Activated CD4-positive, alpha-beta T cell treated with anti-CD3 and anti-CD28 coated beads, Interleukin-2, Interleukin-6, amounts not matched to agents 100 ng/mL and 50 ng/mL, durations not matched to agents 16 hours and 8 hours (primary cell): ENCODE measurements around the gene FTO.
"Not testable (repeated sequence)": the region's sequence is repeated elsewhere in the genome, so short reads cannot be mapped to it uniquely, and the experiment has no call there.

Source experiments
- DNase-seq: peaks from one replicate; pipeline ENCODE4 v3.0.0-alpha.2; 2020

Gene FTO

GRCh38 chr16:53703590-53704444, at the start of gene FTO, which contains the start of gene RPGRIP1L:
FTO (plus strand) TSS chr16:53704156.
RPGRIP1L (minus strand) TSS chr16:53703859; CDS start chr16:53700723, 3,136 bp downstream.
- peak; percentile 99 for DNase-seq

- no peak for DNase-seq
Observed at GRCh38 chr16:53654946-53655345, 49.0 kb upstream of the FTO start.

DNA sequence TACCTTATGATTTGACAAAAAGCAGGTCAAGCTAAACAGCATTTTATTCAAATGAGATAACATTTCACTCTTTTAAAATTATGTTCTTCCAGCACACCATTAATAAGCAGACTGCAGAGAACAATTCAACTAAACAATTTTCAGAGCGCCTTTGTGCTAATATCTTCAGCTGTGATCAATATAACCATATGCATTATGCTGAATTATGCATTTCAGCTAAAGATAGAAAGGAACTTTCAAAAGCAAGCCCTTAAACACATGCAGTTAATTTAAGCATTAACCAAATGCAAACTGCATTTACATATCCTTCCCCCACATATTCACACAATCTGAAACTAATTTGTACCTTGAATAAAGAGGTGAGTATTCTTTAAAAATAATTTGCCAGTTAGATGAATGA, 41.9 kb upstream of the FTO start:
- no peak for DNase-seq

DNA sequence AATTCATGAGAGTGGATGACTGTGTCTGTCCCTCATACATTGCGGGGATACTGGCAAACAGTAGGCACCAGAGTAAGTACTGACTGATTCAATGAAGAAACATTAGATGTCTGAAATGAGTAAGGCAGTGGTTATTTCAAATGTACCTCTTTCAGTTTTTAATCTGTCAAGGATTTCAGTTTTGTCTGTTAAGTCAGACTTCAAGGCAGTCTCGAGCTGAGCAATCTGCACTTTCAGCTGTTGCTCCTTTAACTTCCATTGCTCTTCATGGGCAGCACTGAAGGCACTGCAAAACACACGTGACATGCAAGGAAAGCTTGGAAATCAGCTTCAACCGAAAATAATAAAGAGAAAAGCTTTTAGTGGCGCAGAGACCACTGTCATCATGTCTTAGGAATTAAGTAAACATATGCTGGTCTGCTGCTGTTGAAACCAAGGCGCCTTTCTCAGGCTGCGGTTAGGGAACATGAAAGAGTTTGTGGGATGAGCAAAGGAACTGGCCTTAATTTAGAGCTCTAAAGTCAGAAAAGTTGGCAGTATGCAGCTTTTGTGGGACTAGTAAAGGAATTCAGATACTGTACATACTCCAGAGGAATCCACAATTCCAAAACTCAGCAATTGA, 39.1 kb upstream of the FTO start:
- DNase-seq, result peak; percentile 78

DNA sequence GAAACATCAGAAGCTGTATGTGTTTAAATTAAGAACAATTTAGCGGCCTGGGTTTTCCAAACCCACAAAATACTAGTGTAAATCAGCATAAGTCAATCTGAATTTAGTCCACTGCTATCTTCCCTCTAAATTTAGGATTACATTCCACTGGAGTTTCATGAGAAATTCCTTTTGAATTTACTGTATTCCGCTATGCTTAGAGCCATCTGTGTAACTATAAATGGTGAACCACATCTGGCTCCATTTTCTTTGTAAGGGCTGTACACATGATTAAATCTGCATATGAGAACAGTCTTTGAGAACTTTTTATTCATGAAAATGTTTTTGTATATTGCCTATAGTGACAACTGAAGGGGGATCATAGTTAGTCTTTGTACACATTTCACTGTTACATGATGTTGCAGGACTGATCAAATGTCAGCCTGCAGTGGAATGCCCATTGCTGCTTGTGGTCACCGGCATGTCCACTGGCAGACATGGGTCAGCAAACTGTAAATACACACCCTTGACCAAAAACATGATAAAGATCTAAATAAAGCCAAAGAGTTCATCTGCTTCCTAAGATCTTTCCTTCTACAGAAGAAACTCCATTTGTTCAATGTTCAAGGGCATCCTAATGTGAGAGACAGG, 37.1 kb upstream of the FTO start:
- no peak for DNase-seq

GRCh38 chr16:53668869-53669268, 35.1 kb upstream of the FTO start:
- no peak for DNase-seq

GRCh38 chr16:53672461-53672860, 31.5 kb upstream of the FTO start:
- DNase-seq, result no peak

- no peak for DNase-seq
Observed at GRCh38 chr16:53673189-53673588, 30.8 kb upstream of the FTO start.

DNA sequence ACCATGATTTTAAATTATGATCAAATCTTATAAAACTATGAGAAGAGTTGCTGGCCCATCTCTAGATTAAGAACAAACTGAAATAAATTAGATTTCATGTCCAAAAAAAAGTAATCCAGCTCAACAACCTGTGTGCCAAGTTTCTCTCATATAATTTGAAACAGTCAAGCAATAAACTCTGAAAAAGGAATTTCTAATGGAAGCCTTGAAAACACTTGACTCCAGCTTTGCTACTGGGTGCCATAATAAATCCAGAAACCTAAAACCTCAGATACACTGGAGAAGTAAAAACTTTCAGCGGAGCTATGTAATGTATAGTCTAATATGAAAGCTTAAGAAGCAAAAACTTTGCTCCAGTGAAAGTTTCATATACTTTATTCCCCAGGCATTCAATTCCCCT, 25.8 kb upstream of the FTO start:
- no peak for DNase-seq

- no peak for DNase-seq
Observed at GRCh38 chr16:53678756-53679343, 25.1 kb upstream of the FTO start.

- DNase-seq, result no peak
Observed at GRCh38 chr16:53680756-53681155, 23.2 kb upstream of the FTO start.

GRCh38 chr16:53681354-53681753, 22.6 kb upstream of the FTO start:
- no peak for DNase-seq

DNA sequence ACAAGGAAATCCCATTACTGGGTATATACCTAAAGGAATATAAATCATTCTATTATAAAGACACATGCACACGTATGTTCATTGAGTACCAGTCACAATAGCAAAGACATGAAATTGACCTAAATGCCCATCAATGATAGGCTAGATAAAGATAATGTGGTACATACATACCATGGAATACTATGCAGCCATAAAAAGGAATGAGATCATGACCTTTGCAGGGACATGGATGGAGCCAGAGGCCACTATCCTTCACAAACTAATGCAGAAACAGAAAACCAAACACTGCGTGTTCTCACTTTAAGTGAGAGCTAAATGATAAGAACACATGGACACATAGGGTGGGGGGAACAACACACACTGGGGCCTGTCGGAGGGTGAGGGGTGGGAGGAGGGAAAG, 18.6 kb upstream of the FTO start:
- not testable (repeated sequence) for DNase-seq

- DNase-seq, result no peak
Observed at GRCh38 chr16:53686710-53687109, 17.2 kb upstream of the FTO start.

GRCh38 chr16:53689636-53690035, 14.3 kb upstream of the FTO start:
- DNase-seq, result no peak

- DNase-seq, result no peak
Observed at GRCh38 chr16:53690771-53691170, 13.2 kb upstream of the FTO start.

- no peak for DNase-seq
Observed at GRCh38 chr16:53692146-53692545, 11.8 kb upstream of the FTO start.

- DNase-seq, result no peak
Observed at GRCh38 chr16:53693320-53693719, 10.6 kb upstream of the FTO start.

DNA sequence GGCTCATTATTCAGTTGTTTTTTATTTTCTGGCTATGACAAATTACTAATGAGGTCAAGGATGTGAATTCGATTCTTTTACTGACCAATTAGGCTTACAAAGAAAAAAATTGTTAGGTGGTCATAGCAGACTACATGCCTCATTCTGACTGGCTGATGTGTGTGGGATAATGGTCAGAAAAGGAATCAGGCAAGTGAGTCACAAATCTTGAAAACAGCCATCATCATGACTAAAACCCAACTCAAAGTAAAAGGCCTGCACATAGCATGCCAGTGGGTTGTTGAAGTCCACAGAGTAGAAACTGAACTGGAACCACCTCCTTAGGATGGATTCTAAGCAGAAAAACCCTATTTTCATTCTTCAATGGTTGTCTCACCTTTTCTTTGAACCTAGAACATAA, 8.9 kb upstream of the FTO start:
- DNase-seq, result peak; percentile 9

DNA sequence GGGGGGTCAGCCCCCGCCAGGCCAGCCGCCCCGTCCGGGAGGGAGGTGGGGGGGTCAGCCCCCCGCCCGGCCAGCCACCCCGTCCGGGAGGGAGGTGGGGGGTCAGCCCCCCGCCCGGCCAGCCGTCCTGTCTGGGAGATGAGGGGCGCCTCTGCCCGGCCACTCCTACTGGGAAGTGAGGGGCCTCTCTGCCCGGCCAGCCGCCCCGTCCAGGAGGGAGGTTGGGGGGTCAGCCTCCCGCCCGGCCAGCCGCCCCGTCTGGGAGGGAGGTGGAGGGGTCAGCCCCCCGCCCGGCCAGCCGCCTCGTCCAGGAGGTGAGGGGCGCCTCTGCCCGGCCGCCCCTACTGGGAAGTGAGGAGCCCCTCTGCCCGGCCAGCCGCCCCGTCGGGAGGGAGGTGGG, 5.7 kb upstream of the FTO start:
- not testable (repeated sequence) for DNase-seq

DNA sequence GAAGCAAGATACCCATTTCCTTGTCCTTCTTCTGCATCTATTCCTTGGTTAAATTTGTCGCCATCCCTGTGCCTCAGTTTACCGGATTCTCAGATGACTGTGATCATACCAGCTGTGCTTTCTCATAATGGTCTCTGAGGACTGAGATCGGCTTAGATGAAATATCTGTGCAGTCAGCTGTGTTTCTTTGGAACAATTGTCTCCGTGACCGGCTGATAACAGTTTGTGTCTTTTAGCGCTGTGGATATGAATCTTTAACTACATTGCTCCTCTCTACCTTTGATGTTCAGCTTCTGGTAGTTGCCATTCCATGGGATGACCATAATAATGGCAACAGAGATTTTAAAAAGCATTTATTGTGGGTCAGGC, 473 bp downstream of the FTO start:
- DNase-seq, result no peak

- no peak for DNase-seq
Observed at GRCh38 chr16:53707671-53708070, 3.7 kb downstream of the FTO start.

DNA sequence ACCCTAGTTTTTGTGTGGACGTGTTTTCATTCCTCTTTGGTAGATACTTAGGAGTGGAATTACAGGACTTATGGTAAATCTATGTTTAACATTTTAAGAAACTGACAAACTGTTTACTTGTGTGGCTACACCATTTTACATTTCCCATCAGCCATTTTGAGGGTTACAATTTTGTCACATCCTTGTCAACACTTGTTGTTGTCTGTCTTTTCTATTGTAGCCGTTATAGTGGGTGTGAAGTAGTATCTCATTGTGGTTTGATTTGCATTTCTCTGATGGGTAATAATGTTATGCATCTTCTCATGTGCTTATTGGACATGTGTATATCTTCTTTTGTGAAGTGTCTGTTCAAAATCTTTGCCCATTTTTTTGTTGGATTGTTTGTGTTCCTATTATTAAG, 4.5 kb downstream of the FTO start:
- no peak for DNase-seq

DNA sequence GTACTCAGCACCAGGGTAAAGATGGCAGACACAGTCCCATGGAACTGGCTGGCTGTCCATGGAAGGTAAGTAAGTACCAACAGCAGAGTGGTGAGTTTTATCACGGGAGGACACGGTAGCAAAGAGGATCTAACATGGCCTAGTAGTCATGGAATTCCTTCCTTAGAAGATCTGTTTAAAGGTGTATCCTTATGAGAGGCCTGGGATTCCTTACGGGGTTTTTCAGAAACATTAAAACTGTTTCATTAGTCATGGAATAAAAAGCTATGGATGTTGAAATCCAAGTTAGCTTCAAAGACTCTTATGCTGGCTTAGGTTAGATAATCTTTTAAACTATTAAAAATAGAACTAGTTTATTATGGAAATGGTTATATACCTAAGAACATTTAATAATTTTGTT, 7.4 kb downstream of the FTO start:
- DNase-seq, result no peak
